Measurements from ENCODE around the gene TAF10. TPM values are rescaled to one million over a fixed set of nuclear protein-coding genes. Genes with fewer than 3 reads are reported as not detected.
A peak's percentile ranks its signal among the peaks of the same experiment; 100 is the strongest.

TAF10 gene
- total RNA-seq, 2 experiments from 2014 or later: 154 to 164 TPM

GRCh38 chr11:6648501-6648900 is 36.5 kb upstream of the TAF10 start:
- H3K4me3 ChIP-seq (ENCODE audit: low read length): no peak overlapping the region
- ATAC-seq (ENCODE audit: poor library complexity) (no peak), DNase-seq (peak in 1 of 14 experiments; percentile 18)
- POLR2A ChIA-PET: interaction anchor here (0.9 to 5.1 kb wide), 3 partner anchors 29 to 36 kb away, joined by 3 to 40 read pairs (median 32); partner anchors contain the start of genes MRPL17, TAF10 and TPP1
- H3K4me3 Mint-ChIP-seq: no peak overlapping the region
- TF ChIP-seq, protein P1, sequence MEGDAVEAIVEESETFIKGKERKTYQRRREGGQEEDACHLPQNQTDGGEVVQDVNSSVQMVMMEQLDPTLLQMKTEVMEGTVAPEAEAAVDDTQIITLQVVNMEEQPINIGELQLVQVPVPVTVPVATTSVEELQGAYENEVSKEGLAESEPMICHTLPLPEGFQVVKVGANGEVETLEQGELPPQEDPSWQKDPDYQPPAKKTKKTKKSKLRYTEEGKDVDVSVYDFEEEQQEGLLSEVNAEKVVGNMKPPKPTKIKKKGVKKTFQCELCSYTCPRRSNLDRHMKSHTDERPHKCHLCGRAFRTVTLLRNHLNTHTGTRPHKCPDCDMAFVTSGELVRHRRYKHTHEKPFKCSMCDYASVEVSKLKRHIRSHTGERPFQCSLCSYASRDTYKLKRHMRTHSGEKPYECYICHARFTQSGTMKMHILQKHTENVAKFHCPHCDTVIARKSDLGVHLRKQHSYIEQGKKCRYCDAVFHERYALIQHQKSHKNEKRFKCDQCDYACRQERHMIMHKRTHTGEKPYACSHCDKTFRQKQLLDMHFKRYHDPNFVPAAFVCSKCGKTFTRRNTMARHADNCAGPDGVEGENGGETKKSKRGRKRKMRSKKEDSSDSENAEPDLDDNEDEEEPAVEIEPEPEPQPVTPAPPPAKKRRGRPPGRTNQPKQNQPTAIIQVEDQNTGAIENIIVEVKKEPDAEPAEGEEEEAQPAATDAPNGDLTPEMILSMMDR (IDR thresholded peaks at IDR 0.05): no peak
- no peaks in the 10 kb centered on the region for H3K36me3 ChIP-seq (ENCODE audit: insufficient read depth, low read length)
- CTCF ChIA-PET: interaction anchor here (1.7 to 2.4 kb wide), 2 partner anchors 19 to 35 kb away, joined by 5 to 12 read pairs; partner anchors contain the start of gene MRPL17
- no peaks in the 10 kb centered on the region for H3K4me1 Mint-ChIP-seq (ENCODE audit: low read depth)
- no peaks in the 10 kb centered on the region for H3K27me3 Mint-ChIP-seq
- no peak overlapping the region for H3K27ac ChIP-seq (ENCODE audit: low read depth in 1 of 2, low read length in 2 of 2)
- no peaks in the 10 kb centered on the region for H3K9me3 Mint-ChIP-seq
- H3K4me1 ChIP-seq (ENCODE audit: insufficient read depth, low read length): peaks cover 54% of the 10 kb centered on the region
- H3K27me3 ChIP-seq (ENCODE audit: control insufficient read depth in 1 of 2, insufficient read depth in 2 of 2, low read length in 2 of 2): no peaks in the 10 kb centered on the region
- no peaks in the 10 kb centered on the region for H3K9me3 ChIP-seq (ENCODE audit: control insufficient read depth in 1 of 2, insufficient read depth in 1 of 2, low read length in 2 of 2)
- no peak overlapping the region for H3K27ac Mint-ChIP-seq
- intact Hi-C loops (cut with DNase I, micrococcal nuclease): no loop called here
- H3K36me3 Mint-ChIP-seq (ENCODE audit: low read depth): no peaks in the 10 kb centered on the region

- DNase-seq (no peak), ATAC-seq (ENCODE audit: poor library complexity) (no peak)
- H3K27me3 Mint-ChIP-seq: no peaks in the 10 kb centered on the region
- Histone ChIP-seq H3K4me1 (ENCODE audit: insufficient read depth, low read length) (peaks cover 52% of the 10 kb centered on the region), H3K36me3 (ENCODE audit: insufficient read depth, low read length) (no peaks in the 10 kb centered on the region), H3K27ac (ENCODE audit: low read depth in 1 of 2, low read length in 2 of 2) (peak overlapping the region; percentile 72 to 76), H3K27me3 (ENCODE audit: control insufficient read depth in 1 of 2, insufficient read depth in 2 of 2, low read length in 2 of 2) (no peaks in the 10 kb centered on the region), H3K4me3 (ENCODE audit: low read length) (no peak overlapping the region), H3K9me3 (ENCODE audit: control insufficient read depth in 1 of 2, insufficient read depth in 1 of 2, low read length in 2 of 2) (no peaks in the 10 kb centered on the region)
- H3K27ac Mint-ChIP-seq: no peak overlapping the region
- H3K36me3 Mint-ChIP-seq (ENCODE audit: low read depth): no peaks in the 10 kb centered on the region
- TF ChIP-seq, protein P1 (IDR thresholded peaks at IDR 0.05): no peak
- POLR2A ChIA-PET: interaction anchor here (0.9 to 5.1 kb wide), 9 partner anchors 8 to 166 kb away, joined by 3 to 41 read pairs (median 8); partner anchors contain the start of genes ARFIP2, DCHS1, MRPL17 and TAF10
- intact Hi-C loops (cut with DNase I, micrococcal nuclease): no loop called here
- no peaks in the 10 kb centered on the region for H3K9me3 Mint-ChIP-seq
- H3K4me3 Mint-ChIP-seq: no peak overlapping the region
- H3K4me1 Mint-ChIP-seq (ENCODE audit: low read depth): no peaks in the 10 kb centered on the region
- CTCF ChIA-PET: interaction anchor here (1.7 kb wide), 1 partner anchor 20 kb away, joined by 5 read pairs; no protein-coding TSS in a partner anchor
Measured at GRCh38 chr11:6647836-6648235, 35.8 kb upstream of the TAF10 start.

GRCh38 chr11:6646918-6647679 is 35.1 kb upstream of the TAF10 start:
- H3K4me3 Mint-ChIP-seq: no peak overlapping the region
- no peaks in the 10 kb centered on the region for H3K36me3 Mint-ChIP-seq (ENCODE audit: low read depth)
- Histone ChIP-seq H3K27me3 (ENCODE audit: control insufficient read depth in 1 of 2, insufficient read depth in 2 of 2, low read length in 2 of 2) (no peaks in the 10 kb centered on the region), H3K36me3 (ENCODE audit: insufficient read depth, low read length) (no peaks in the 10 kb centered on the region), H3K27ac (ENCODE audit: low read depth in 1 of 2, low read length in 2 of 2) (peak overlapping the region; percentile 72 to 76), H3K4me1 (ENCODE audit: insufficient read depth, low read length) (peaks cover 52% of the 10 kb centered on the region), H3K4me3 (ENCODE audit: low read length) (peak overlapping the region; percentile 22), H3K9me3 (ENCODE audit: control insufficient read depth in 1 of 2, insufficient read depth in 1 of 2, low read length in 2 of 2) (no peaks in the 10 kb centered on the region)
- ChIA-PET POLR2A (interaction anchor here (0.8 to 5.1 kb wide), 10 partner anchors 9 to 166 kb away, joined by 3 to 41 read pairs (median 6); partner anchors contain the start of genes ARFIP2, DCHS1, MRPL17 and TAF10), CTCF (interaction anchor here (0.7 to 1.7 kb wide), 3 partner anchors 21 to 204 kb away, joined by 3 to 5 read pairs (median 3); partner anchors contain the start of gene TAF10)
- H3K9me3 Mint-ChIP-seq: no peaks in the 10 kb centered on the region
- H3K27ac Mint-ChIP-seq: no peak overlapping the region
- TF ChIP-seq, protein P1 (IDR thresholded peaks at IDR 0.05): no peak
- no peaks in the 10 kb centered on the region for H3K4me1 Mint-ChIP-seq (ENCODE audit: low read depth)
- H3K27me3 Mint-ChIP-seq: no peaks in the 10 kb centered on the region
- peak in 9 of 14 experiments; percentile 18 to 64 (median 42) for DNase-seq
- intact Hi-C loops (cut with DNase I, micrococcal nuclease): no loop called here
- peak; percentile 70 for ATAC-seq (ENCODE audit: poor library complexity)

All from CD4-positive, alpha-beta T cell (primary cell).